ENCODE results near the gene ABHD14A. TPM values are rescaled to one million over a fixed set of nuclear protein-coding genes. Genes with fewer than 3 reads are reported as not detected.

ABHD14A gene
- total and polyA plus RNA-seq, 2 of the 13 experiments (the other 11 are each of a cell fraction or from before 2014, with no cell fraction given) = 29.5 to 46.9 TPM

- TF ChIP-seq DPF2 (CRISPR knock-in tag; IDR thresholded peaks at IDR 0.05; ENCODE audit: borderline replicate concordance, low read depth) (no peak), ZNF292 (CRISPR knock-in tag; IDR thresholded peaks at IDR 0.05; ENCODE audit: borderline replicate concordance, low read depth) (0 out of 2 replicates have a peak, but pooled peaks have one; percentile 12)
Measured at GRCh38 chr3:52028572-52028971, 53.7 kb downstream of the ABHD14A start (continued).

GRCh38 chr3:52029053-52029452 is 54.2 kb downstream of the ABHD14A start:
- FAIRE-seq = no peak
- intact Hi-C loops (cut with micrococcal nuclease; ENCODE audit: unreplicated experiment) = no loop called here
- Histone ChIP-seq H3K27me3 (ENCODE audit: control insufficient read depth in 1 of 2, insufficient read depth in 2 of 2, low read length in 2 of 2) (peaks cover 1 to 21% of the 10 kb centered on the region in 2 experiments; a peak in 4 of 5 replicates), H3K9me3 (ENCODE audit: low read length) (no peaks in the 10 kb centered on the region), H3K27ac (ENCODE audit: extremely low read length, insufficient read depth, low read length) (no peak overlapping the region), H3K36me3 (replicated peaks in 1 of 2; ENCODE audit: control insufficient read depth in 1 of 2, insufficient read depth in 2 of 2, low read length in 2 of 2) (no peaks in the 10 kb centered on the region), H3K4me1 (ENCODE audit: insufficient read depth, low read length) (peaks cover 64% of the 10 kb centered on the region), H3K4me2 (ENCODE audit: low read depth, low read length) (peak overlapping the region; percentile 68), H3K79me2 (ENCODE audit: insufficient read depth, low read length) (no peaks in the 10 kb centered on the region), H3K9ac (ENCODE audit: insufficient read depth, low read depth, low read length) (no peak overlapping the region), H4K20me1 (ENCODE audit: insufficient read depth, low read length) (no peaks in the 10 kb centered on the region), H3K4me3 (replicated peaks in 1 of 3; ENCODE audit: insufficient read depth in 1 of 3, low read depth in 2 of 3, low read length in 3 of 3) (peak overlapping the region in 1 of 3 experiments; percentile 41; a peak in 1 of 6 replicates), H2AFZ (ENCODE audit: low read length) (no peak overlapping the region)
- DNase-seq (ENCODE audit: low spot score) = no peak
- peak; percentile 10; the same call in 2 of the 3 replicates for ATAC-seq
- WGBS (ENCODE audit: low lambda C conversion rate) = 0% methylated on average over 2 of the region's 9 CpGs
- POLR2A ChIA-PET = interaction anchor here (0.9 to 1.4 kb wide), 4 partner anchors 12 to 33 kb away, joined by 3 to 6 read pairs (median 3); partner anchors contain the start of gene RPL29
- in situ Hi-C loops (cut with HindIII; ENCODE audit: extremely low pct_ligation_motif_present, low pct_unique_long_range_greater_than_20kb) = no loop called here
- CTCF ChIA-PET (ENCODE audit: low intra/inter-chr PET ratio, low total read pairs) = no interaction called here
- no TSS peak for BruUV-seq (replicated peaks)
- TF ChIP-seq ZNF660 (CRISPR knock-in tag; IDR thresholded peaks at IDR 0.05; ENCODE audit: borderline replicate concordance, low read depth) (no peak), SETDB1 (CRISPR knock-in tag; IDR thresholded peaks at IDR 0.05; ENCODE audit: borderline replicate concordance) (no peak), NFKB2 (CRISPR knock-in tag; IDR thresholded peaks at IDR 0.05; ENCODE audit: borderline replicate concordance) (peak; percentile 40; the same call in 1 of the 2 replicates), ZSCAN12 (CRISPR knock-in tag; IDR thresholded peaks at IDR 0.05) (no peak), ZNF788 (CRISPR knock-in tag; IDR thresholded peaks at IDR 0.05; ENCODE audit: borderline replicate concordance) (no peak), MAFG (CRISPR knock-in tag; IDR thresholded peaks at IDR 0.05) (no peak), CREBL2 (CRISPR knock-in tag; IDR thresholded peaks at IDR 0.05; ENCODE audit: borderline replicate concordance) (no peak), IRF2 (CRISPR knock-in tag; IDR thresholded peaks at IDR 0.05) (no peak), SNRNP70 (IDR thresholded peaks at IDR 0.05; ENCODE audit: low read depth, low read length) (no peak), XBP1 (CRISPR knock-in tag; IDR thresholded peaks at IDR 0.05) (peak; percentile 33; the same call in 1 of the 2 replicates), ZNF687 (CRISPR knock-in tag; IDR thresholded peaks at IDR 0.05) (peak; percentile 32), ZNF766 (CRISPR knock-in tag; IDR thresholded peaks at IDR 0.05; ENCODE audit: borderline replicate concordance) (no peak)
- TF ChIP-seq, protein P1, sequence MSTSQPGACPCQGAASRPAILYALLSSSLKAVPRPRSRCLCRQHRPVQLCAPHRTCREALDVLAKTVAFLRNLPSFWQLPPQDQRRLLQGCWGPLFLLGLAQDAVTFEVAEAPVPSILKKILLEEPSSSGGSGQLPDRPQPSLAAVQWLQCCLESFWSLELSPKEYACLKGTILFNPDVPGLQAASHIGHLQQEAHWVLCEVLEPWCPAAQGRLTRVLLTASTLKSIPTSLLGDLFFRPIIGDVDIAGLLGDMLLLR (CRISPR knock-in tag; IDR thresholded peaks at IDR 0.05) = no peak
- TF ChIP-seq, protein P2, sequence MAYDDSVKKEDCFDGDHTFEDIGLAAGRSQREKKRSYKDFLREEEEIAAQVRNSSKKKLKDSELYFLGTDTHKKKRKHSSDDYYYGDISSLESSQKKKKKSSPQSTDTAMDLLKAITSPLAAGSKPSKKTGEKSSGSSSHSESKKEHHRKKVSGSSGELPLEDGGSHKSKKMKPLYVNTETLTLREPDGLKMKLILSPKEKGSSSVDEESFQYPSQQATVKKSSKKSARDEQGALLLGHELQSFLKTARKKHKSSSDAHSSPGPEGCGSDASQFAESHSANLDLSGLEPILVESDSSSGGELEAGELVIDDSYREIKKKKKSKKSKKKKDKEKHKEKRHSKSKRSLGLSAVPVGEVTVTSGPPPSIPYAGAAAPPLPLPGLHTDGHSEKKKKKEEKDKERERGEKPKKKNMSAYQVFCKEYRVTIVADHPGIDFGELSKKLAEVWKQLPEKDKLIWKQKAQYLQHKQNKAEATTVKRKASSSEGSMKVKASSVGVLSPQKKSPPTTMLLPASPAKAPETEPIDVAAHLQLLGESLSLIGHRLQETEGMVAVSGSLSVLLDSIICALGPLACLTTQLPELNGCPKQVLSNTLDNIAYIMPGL (CRISPR knock-in tag; IDR thresholded peaks at IDR 0.05; ENCODE audit: borderline replicate concordance in 1 of 2, low read depth in 1 of 2) = no peak

Data from HepG2 (cell line).